ENCODE results near the gene PKD1L1.
A peak's percentile ranks its signal among the peaks of the same experiment; 100 is the strongest.

PKD1L1 gene

GRCh38 chr7:47946581-47947354 lies 1.5 kb downstream of the PKD1L1 start:
- TF ChIP-seq TEAD4 (IDR thresholded peaks at IDR 0.05) (no peak), EP300 (IDR thresholded peaks at IDR 0.05; ENCODE audit: borderline replicate concordance) (no peak), CEBPB (IDR thresholded peaks at IDR 0.05) (no peak), USF1 (IDR thresholded peaks at IDR 0.05) (no peak), YY1 (IDR thresholded peaks at IDR 0.05; ENCODE audit: low read depth) (no peak), ZBTB7A (IDR thresholded peaks at IDR 0.05; ENCODE audit: low read depth) (no peak), RAD21 (IDR thresholded peaks at IDR 0.05; ENCODE audit: low read depth) (no peak), NFIC (IDR thresholded peaks at IDR 0.05) (no peak), TCF12 (IDR thresholded peaks at IDR 0.05; ENCODE audit: low read depth) (no peak), MAX (IDR thresholded peaks at IDR 0.05) (no peak), CREB1 (IDR thresholded peaks at IDR 0.05; ENCODE audit: low read depth) (no peak), EGR1 (IDR thresholded peaks at IDR 0.05) (no peak), TAF1 (IDR thresholded peaks at IDR 0.05; ENCODE audit: low read depth) (no peak), FOXM1 (IDR thresholded peaks at IDR 0.05; ENCODE audit: borderline replicate concordance, low read depth) (no peak), REST (IDR thresholded peaks at IDR 0.05; ENCODE audit: low read depth) (no peak)

- peak; percentile 83 for TF ChIP-seq RAD21 (IDR thresholded peaks at IDR 0.05; ENCODE audit: low read depth)
- no peak for TF ChIP-seq TCF12 (IDR thresholded peaks at IDR 0.05; ENCODE audit: low read depth)
Observed at GRCh38 chr7:47945261-47946015, 2.8 kb downstream of the PKD1L1 start.

GRCh38 chr7:47944536-47945260 lies 3.6 kb downstream of the PKD1L1 start:
- TF ChIP-seq RAD21 (IDR thresholded peaks at IDR 0.05; ENCODE audit: low read depth) = no peak
- TF ChIP-seq USF1 (IDR thresholded peaks at IDR 0.05) = no peak
- TF ChIP-seq EGR1 (IDR thresholded peaks at IDR 0.05) = no peak
- TF ChIP-seq CEBPB (IDR thresholded peaks at IDR 0.05) = no peak
- no peak for TF ChIP-seq EP300 (IDR thresholded peaks at IDR 0.05; ENCODE audit: borderline replicate concordance)
- TF ChIP-seq ZBTB7A (IDR thresholded peaks at IDR 0.05; ENCODE audit: low read depth) = no peak
- no peak for TF ChIP-seq TEAD4 (IDR thresholded peaks at IDR 0.05)

- no peak for TF ChIP-seq USF1 (IDR thresholded peaks at IDR 0.05)
- TF ChIP-seq REST (IDR thresholded peaks at IDR 0.05; ENCODE audit: low read depth) = no peak
- TF ChIP-seq EGR1 (IDR thresholded peaks at IDR 0.05) = no peak
- no peak for TF ChIP-seq TCF12 (IDR thresholded peaks at IDR 0.05; ENCODE audit: low read depth)
- no peak for TF ChIP-seq CREB1 (IDR thresholded peaks at IDR 0.05; ENCODE audit: low read depth)
- TF ChIP-seq FOXM1 (IDR thresholded peaks at IDR 0.05; ENCODE audit: borderline replicate concordance, low read depth) = no peak
- no peak for TF ChIP-seq TEAD4 (IDR thresholded peaks at IDR 0.05)
- TF ChIP-seq YY1 (IDR thresholded peaks at IDR 0.05; ENCODE audit: low read depth) = no peak
- no peak for TF ChIP-seq ZBTB7A (IDR thresholded peaks at IDR 0.05; ENCODE audit: low read depth)
- no peak for TF ChIP-seq CEBPB (IDR thresholded peaks at IDR 0.05)
- no peak for TF ChIP-seq RAD21 (IDR thresholded peaks at IDR 0.05; ENCODE audit: low read depth)
- TF ChIP-seq EP300 (IDR thresholded peaks at IDR 0.05; ENCODE audit: borderline replicate concordance) = no peak
- no peak for TF ChIP-seq NFIC (IDR thresholded peaks at IDR 0.05)
- no peak for TF ChIP-seq TAF1 (IDR thresholded peaks at IDR 0.05; ENCODE audit: low read depth)
- TF ChIP-seq MAX (IDR thresholded peaks at IDR 0.05) = no peak
Observed at GRCh38 chr7:47943676-47944474, 4.4 kb downstream of the PKD1L1 start.
